K562 (cell line): ENCODE data around the gene NCBP2. TPM values are rescaled to one million over a fixed set of nuclear protein-coding genes. Genes with fewer than 3 reads are reported as not detected.

Source experiments
- ELF4 ChIP-seq: fragments of 450-650 bp; formaldehyde crosslinking; IDR thresholded peaks from 2 replicates; pipeline ENCODE4 v1.4.0; 2022; ENCODE audit warnings: missing genetic modification characterization
- EP400 ChIP-seq: fragments of 450-650 bp; IDR thresholded peaks from 2 replicates; pipeline ENCODE4 v1.6.1; 2017; ENCODE audit warnings: antibody characterized with exemption, mild to moderate bottlenecking, moderate library complexity
- ETV5 ChIP-seq: sonication (generic); formaldehyde crosslinking; IDR thresholded peaks from 2 replicates; pipeline ENCODE4 v1.4.0; 2020; ENCODE audit warnings: low read depth, mild to moderate bottlenecking, missing genetic modification reagents
- KDM2B ChIP-seq: fragments of 250-450 bp; sonication (Bioruptor Pico); IDR thresholded peaks from 2 replicates; pipeline ENCODE4 v1.8.0; 2021; ENCODE audit warnings: mild to moderate bottlenecking, moderate library complexity
- LCOR ChIP-seq: sonication (generic); formaldehyde crosslinking; IDR thresholded peaks from 2 replicates; pipeline ENCODE4 v1.8.0; 2022; ENCODE audit warnings: mild to moderate bottlenecking, missing genetic modification reagents
- OTX1 ChIP-seq: fragments of 450-650 bp; formaldehyde crosslinking; IDR thresholded peaks from 2 replicates; pipeline ENCODE4 v1.4.0; 2022; ENCODE audit warnings: mild to moderate bottlenecking
- RNF2 ChIP-seq: sonication (generic); IDR thresholded peaks from 2 replicates; pipeline ENCODE4 v1.6.1; 2016
- SOX6 ChIP-seq: fragments of 450-650 bp; IDR thresholded peaks from 2 replicates; pipeline ENCODE4 v1.6.1; 2014; ENCODE audit warnings: mild to moderate bottlenecking
- ZNF263 ChIP-seq: sonication (generic); formaldehyde crosslinking; IDR thresholded peaks from 2 replicates; pipeline ENCODE4 v1.8.0; 2022; ENCODE audit warnings: mild to moderate bottlenecking, missing genetic modification reagents, borderline replicate concordance
- polyA plus RNA-seq, 8 experiments: library from polyadenylated mRNA; depleted of rRNA in 4 of 8; stranded (reverse) in 5 of 8; unstranded in 3 of 8; fragments of >200 nt; fragmentation: Nextera tagmentation in 2 of 8; fragmentation: Illumina TruSeq in 1 of 8; extraction: Ambion mirVana in 2 of 8; extraction: Trizol in 1 of 8; gene quantifications; 2 replicates each; pipeline versions ENCODE4 v1.2.1 to v1.2.3, GENCODE V29; 2011 to 2014; ENCODE audit warnings: inconsistent platforms in 1 of 8, missing spikeins in 1 of 8
- total RNA-seq, 7 experiments: library from RNA; depleted of rRNA in 6 of 7; stranded (reverse); fragments of >200 nt in 6 of 7; fragmentation: Illumina TruSeq in 2 of 7; extraction: Trizol in 2 of 7; gene quantifications; 2 replicates each; pipeline versions ENCODE4 v1.2.1 to v1.2.3, GENCODE V29; 2011 to 2021; ENCODE audit warnings: low replicate concordance in 1 of 7
- TF ChIP-seq, protein P1 (sequence below), 2 experiments: fragments of 450-650 bp; IDR thresholded peaks; 2 replicates each; pipeline ENCODE4 v1.6.1; 2016; ENCODE audit warnings: mild to moderate bottlenecking in 2 of 2, borderline replicate concordance in 1 of 2, low read depth in 1 of 2, moderate library complexity in 1 of 2
- TF ChIP-seq, protein P2 (sequence below): IDR thresholded peaks from 3 replicates; pipeline ENCODE4 v1.6.1; 2011; ENCODE audit warnings: borderline replicate concordance, mild to moderate bottlenecking; ENCODE audit not compliant: insufficient read length, insufficient read depth
- TF ChIP-seq, protein P3 (sequence below): fragments of 250-450 bp; sonication (Bioruptor Pico); IDR thresholded peaks from 2 replicates; pipeline ENCODE4 v1.4.0; 2020
- TF ChIP-seq, protein P4 (sequence below): sonication (generic); formaldehyde crosslinking; IDR thresholded peaks from 2 replicates; pipeline ENCODE4 v1.8.0; 2022; ENCODE audit warnings: mild to moderate bottlenecking, missing genetic modification reagents
- TF ChIP-seq, protein P5 (sequence below): sonication (generic); formaldehyde crosslinking; IDR thresholded peaks from 2 replicates; pipeline ENCODE4 v1.9.0; 2022; ENCODE audit warnings: mild to moderate bottlenecking, missing genetic modification reagents

The NCBP2 gene
- total and polyA plus RNA-seq, 9 of the 15 experiments (the other 6 are each of a cell fraction or from before 2014, with no cell fraction given) = 56.4 to 102 (median 82.3) TPM

DNA sequence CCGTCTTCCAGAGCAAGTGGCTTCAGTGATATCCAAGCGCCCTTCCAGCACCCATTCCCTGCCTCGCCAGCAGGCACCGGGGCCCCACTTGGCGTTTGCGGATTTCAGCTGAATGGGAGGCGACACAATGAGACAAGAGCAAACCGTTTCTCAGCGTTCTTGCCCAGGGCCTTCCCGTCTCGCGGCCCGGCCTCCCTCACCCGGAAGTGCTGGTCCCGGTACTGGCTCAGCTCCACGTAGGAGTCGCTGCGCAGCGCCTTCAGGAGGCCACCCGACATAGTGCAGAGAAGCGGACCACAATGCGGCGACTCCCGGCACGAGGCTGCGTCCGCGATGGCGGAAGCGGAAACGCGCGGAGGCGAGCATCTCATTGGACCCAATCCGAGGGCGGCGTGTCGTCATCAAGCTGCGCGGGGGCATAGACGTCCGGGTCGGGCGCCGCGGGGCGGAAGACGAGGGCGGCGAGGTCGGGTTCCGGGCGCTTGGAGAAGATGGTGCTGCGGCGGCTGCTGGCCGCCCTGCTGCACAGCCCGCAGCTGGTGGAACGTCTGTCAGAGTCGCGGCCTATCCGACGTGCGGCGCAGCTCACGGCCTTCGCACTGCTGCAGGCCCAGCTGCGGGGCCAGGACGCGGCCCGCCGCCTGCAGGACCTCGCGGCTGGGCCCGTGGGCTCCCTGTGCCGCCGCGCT, at the start of gene NCBP2 (continued):
- TF ChIP-seq, protein P1, sequence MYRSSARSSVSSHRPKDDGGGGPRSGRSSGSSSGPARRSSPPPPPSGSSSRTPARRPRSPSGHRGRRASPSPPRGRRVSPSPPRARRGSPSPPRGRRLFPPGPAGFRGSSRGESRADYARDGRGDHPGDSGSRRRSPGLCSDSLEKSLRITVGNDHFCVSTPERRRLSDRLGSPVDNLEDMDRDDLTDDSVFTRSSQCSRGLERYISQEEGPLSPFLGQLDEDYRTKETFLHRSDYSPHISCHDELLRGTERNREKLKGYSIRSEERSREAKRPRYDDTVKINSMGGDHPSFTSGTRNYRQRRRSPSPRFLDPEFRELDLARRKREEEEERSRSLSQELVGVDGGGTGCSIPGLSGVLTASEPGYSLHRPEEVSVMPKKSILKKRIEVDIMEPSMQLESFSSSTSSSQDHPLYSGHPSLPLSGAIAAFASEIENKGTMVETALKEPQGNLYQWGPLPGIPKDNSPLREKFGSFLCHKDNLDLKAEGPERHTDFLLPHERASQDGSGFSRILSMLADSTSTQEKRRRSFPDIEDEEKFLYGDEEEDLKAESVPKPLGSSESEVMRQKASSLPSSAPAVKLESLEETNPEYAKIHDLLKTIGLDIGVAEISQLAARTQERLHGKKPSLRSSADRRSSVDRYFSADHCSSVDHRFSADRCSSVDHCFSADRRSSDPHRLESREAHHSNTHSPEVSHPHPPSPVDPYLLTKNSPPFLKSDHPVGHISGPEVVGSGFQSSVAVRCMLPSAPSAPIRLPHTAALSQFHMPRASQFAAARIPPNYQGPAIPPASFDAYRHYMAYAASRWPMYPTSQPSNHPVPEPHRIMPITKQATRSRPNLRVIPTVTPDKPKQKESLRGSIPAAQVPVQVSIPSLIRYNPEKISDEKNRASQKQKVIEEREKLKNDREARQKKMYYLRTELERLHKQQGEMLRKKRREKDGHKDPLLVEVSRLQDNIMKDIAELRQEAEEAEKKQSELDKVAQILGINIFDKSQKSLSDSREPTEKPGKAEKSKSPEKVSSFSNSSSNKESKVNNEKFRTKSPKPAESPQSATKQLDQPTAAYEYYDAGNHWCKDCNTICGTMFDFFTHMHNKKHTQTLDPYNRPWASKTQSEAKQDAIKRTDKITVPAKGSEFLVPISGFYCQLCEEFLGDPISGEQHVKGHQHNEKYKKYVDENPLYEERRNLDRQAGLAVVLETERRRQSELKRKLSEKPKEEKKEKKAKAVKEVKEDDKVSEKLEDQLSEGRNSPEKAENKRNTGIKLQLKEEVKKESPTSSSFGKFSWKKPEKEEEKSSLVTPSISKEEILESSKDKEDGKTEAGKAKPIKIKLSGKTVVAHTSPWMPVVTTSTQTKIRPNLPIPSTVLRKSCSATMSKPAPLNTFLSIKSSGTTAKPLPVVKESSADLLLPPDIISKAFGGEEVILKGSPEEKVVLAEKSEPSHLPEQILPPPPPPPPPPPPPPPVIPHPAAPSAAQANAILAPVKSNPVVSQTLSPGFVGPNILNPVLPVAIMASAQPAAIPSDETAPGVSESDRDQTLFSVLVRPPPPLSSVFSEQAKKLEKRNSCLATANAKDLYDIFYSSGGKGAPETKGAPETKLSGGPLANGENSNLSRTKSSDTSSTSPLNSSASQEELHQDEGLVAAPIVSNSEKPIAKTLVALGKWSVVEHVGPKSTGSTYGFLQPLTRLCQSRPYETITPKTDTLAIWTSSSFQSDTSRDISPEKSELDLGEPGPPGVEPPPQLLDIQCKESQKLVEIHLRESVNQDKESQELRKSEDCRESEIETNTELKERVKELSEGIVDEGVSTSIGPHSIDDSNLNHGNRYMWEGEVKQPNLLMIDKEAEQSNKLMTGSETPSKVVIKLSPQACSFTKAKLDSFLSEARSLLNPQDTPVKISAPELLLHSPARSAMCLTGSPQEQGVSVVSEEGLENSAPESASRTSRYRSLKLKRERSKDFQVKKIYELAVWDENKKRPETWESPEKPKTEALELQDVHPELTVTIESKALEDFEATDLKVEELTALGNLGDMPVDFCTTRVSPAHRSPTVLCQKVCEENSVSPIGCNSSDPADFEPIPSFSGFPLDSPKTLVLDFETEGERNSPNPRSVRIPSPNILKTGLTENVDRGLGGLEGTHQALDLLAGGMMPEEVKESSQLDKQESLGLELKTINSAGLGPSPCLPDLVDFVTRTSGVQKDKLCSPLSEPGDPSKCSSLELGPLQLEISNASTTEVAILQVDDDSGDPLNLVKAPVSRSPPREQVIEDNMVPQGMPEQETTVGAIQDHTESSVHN (IDR thresholded peaks at IDR 0.05; ENCODE audit: borderline replicate concordance in 1 of 2, low read depth in 1 of 2) = no peak
- TF ChIP-seq RNF2 (peak; percentile 85), SOX6 (peak; percentile 68), KDM2B (CRISPR knock-in tag) (no peak), ETV5 (CRISPR knock-in tag) (peak; percentile 91), ELF4 (CRISPR knock-in tag) (peak; percentile 97), OTX1 (CRISPR knock-in tag) (no peak), ZNF263 (CRISPR knock-in tag) (peak; percentile 57; the same call in 1 of the 2 replicates), LCOR (peak; percentile 96), EP400 (peak; percentile 100)
- TF ChIP-seq, protein P2, sequence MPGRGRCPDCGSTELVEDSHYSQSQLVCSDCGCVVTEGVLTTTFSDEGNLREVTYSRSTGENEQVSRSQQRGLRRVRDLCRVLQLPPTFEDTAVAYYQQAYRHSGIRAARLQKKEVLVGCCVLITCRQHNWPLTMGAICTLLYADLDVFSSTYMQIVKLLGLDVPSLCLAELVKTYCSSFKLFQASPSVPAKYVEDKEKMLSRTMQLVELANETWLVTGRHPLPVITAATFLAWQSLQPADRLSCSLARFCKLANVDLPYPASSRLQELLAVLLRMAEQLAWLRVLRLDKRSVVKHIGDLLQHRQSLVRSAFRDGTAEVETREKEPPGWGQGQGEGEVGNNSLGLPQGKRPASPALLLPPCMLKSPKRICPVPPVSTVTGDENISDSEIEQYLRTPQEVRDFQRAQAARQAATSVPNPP = no peak
- TF ChIP-seq, protein P3, sequence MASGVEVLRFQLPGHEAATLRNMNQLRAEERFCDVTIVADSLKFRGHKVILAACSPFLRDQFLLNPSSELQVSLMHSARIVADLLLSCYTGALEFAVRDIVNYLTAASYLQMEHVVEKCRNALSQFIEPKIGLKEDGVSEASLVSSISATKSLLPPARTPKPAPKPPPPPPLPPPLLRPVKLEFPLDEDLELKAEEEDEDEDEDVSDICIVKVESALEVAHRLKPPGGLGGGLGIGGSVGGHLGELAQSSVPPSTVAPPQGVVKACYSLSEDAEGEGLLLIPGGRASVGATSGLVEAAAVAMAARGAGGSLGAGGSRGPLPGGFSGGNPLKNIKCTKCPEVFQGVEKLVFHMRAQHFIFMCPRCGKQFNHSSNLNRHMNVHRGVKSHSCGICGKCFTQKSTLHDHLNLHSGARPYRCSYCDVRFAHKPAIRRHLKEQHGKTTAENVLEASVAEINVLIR (CRISPR knock-in tag) = peak; percentile 98
- TF ChIP-seq, protein P4, sequence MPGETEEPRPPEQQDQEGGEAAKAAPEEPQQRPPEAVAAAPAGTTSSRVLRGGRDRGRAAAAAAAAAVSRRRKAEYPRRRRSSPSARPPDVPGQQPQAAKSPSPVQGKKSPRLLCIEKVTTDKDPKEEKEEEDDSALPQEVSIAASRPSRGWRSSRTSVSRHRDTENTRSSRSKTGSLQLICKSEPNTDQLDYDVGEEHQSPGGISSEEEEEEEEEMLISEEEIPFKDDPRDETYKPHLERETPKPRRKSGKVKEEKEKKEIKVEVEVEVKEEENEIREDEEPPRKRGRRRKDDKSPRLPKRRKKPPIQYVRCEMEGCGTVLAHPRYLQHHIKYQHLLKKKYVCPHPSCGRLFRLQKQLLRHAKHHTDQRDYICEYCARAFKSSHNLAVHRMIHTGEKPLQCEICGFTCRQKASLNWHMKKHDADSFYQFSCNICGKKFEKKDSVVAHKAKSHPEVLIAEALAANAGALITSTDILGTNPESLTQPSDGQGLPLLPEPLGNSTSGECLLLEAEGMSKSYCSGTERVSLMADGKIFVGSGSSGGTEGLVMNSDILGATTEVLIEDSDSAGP (CRISPR knock-in tag) = peak; percentile 80; the same call in 1 of the 2 replicates
- TF ChIP-seq, protein P5, sequence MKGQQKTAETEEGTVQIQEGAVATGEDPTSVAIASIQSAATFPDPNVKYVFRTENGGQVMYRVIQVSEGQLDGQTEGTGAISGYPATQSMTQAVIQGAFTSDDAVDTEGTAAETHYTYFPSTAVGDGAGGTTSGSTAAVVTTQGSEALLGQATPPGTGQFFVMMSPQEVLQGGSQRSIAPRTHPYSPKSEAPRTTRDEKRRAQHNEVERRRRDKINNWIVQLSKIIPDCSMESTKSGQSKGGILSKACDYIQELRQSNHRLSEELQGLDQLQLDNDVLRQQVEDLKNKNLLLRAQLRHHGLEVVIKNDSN = peak; percentile 78
